Activated CD4-positive, alpha-beta T cell treated with anti-CD3 and anti-CD28 coated beads for 36 hours (primary cell): ENCODE data around the gene CISD2. TPM values are rescaled to one million over a fixed set of nuclear protein-coding genes. Genes with fewer than 3 reads are reported as not detected.
"Not testable (repeated sequence)": the region's sequence is repeated elsewhere in the genome, so short reads cannot be mapped to it uniquely, and the experiment has no call there.

Experiments
- ATAC-seq: fragments of 200-7000 bp; cut with Tn5 transposase; one replicate; pipeline ENCODE4 v1.10.0; 2021; ENCODE audit warnings: mild to moderate bottlenecking, moderate library complexity
- CTCF ChIA-PET: fragments of 350-600 bp; sonication (Branson Sonifier 250); formaldehyde crosslinking; loops from one replicate; lab custom pipeline; 2021; ENCODE audit warnings: antibody characterized with exemption; lab: Charles Lee
- POLR2A ChIA-PET: fragments of 350-600 bp; sonication (Branson Sonifier 250); formaldehyde crosslinking; loops from one replicate; lab custom pipeline; 2021; ENCODE audit warnings: antibody characterized with exemption, inconsistent platforms; lab: Charles Lee
- DNase-seq: peaks from one replicate; pipeline ENCODE4 v3.0.0-alpha.2; 2020
- H3K27ac Mint-ChIP-seq: one replicate; pipeline ENCODE4 v1.8.0; 2021; ENCODE audit warnings: mixed read lengths
- H3K27me3 Mint-ChIP-seq: one replicate; pipeline ENCODE4 v1.8.0; 2021; ENCODE audit warnings: mixed read lengths
- H3K36me3 Mint-ChIP-seq: one replicate; pipeline ENCODE4 v1.8.0; 2021; ENCODE audit warnings: low read depth, mixed read lengths
- H3K4me1 Mint-ChIP-seq: one replicate; pipeline ENCODE4 v1.8.0; 2021; ENCODE audit warnings: mixed read lengths
- H3K4me3 Mint-ChIP-seq: one replicate; pipeline ENCODE4 v1.8.0; 2021; ENCODE audit warnings: mild to moderate bottlenecking, moderate library complexity, mixed read lengths
- H3K9me3 Mint-ChIP-seq: one replicate; pipeline ENCODE4 v1.8.0; 2021; ENCODE audit warnings: low read depth, mixed read lengths
- intact Hi-C, 2 experiments: fragments of 100-400 bp; cut with DNase I in 1 of 2; cut with micrococcal nuclease in 1 of 2; formaldehyde crosslinking; loops; one replicate each; pipeline versions ENCODE4 v1.14.2 to v1.15.1; 2022 to 2024; cut with DNase I, micrococcal nuclease
- total RNA-seq, 2 experiments: library from RNA; stranded (reverse); gene quantifications; one replicate each; pipeline ENCODE4 v1.2.3, GENCODE V29; 2021

CISD2 gene
- total RNA-seq, 2 experiments from 2014 or later = 33.5 to 35.1 TPM

GRCh38 chr4:102869569-102870197 is 891 bp downstream of the CISD2 start:
- H3K36me3 Mint-ChIP-seq = peaks cover 47% of the 10 kb centered on the region
- DNase-seq = peak; percentile 72
- H3K4me1 Mint-ChIP-seq = peaks cover 53% of the 10 kb centered on the region
- H3K9me3 Mint-ChIP-seq = peaks cover 4% of the 10 kb centered on the region
- intact Hi-C loops = loop anchor here (1.0 to 5.0 kb wide), 11 partner anchors 41 to 524 kb away; partner anchors contain the start of genes SLC9B1 (in 2 of the 2), SLC9B2 (in 2 of the 2), CENPE (in 1 of the 2) and MANBA (in 1 of the 2)
- H3K4me3 Mint-ChIP-seq = peak overlapping the region; percentile 95
- H3K27me3 Mint-ChIP-seq = no peaks in the 10 kb centered on the region
- ChIA-PET POLR2A (interaction anchor here (0.5 to 3.7 kb wide), 6 partner anchors 43 to 59 kb away, joined by 3 to 106 read pairs (median 3); partner anchors contain the start of gene UBE2D3), CTCF (interaction anchor here (0.9 to 1.2 kb wide), 5 partner anchors 42 to 230 kb away, joined by 3 to 5 read pairs (median 3); partner anchors contain the start of genes BDH2 and UBE2D3)
- ATAC-seq = no peak
- peak overlapping the region; percentile 98 for H3K27ac Mint-ChIP-seq

- H3K36me3 Mint-ChIP-seq = peaks cover 51% of the 10 kb centered on the region
- no peaks in the 10 kb centered on the region for H3K27me3 Mint-ChIP-seq
- H3K4me3 Mint-ChIP-seq = no peak overlapping the region
- peaks cover 7% of the 10 kb centered on the region for H3K9me3 Mint-ChIP-seq
- H3K27ac Mint-ChIP-seq = peak overlapping the region; percentile 23
- POLR2A ChIA-PET = interaction anchor here (0.7 kb wide), 1 partner anchor 178 kb away, joined by 3 read pairs; no protein-coding TSS in a partner anchor
- ATAC-seq (no peak), DNase-seq (no peak)
- peaks cover 38% of the 10 kb centered on the region for H3K4me1 Mint-ChIP-seq
- intact Hi-C loops = no loop called here
- CTCF ChIA-PET = no interaction called here
Measured at GRCh38 chr4:102871772-102872171, 3.0 kb downstream of the CISD2 start.

- peaks cover 15% of the 10 kb centered on the region for H3K4me1 Mint-ChIP-seq
- intact Hi-C loops, ATAC-seq, CTCF ChIA-PET, POLR2A ChIA-PET, H3K27ac Mint-ChIP-seq, H3K4me3 Mint-ChIP-seq, DNase-seq, H3K27me3 Mint-ChIP-seq: not testable (repeated sequence)
- H3K36me3 Mint-ChIP-seq = peaks cover 54% of the 10 kb centered on the region
- peaks cover 11% of the 10 kb centered on the region for H3K9me3 Mint-ChIP-seq
Measured at GRCh38 chr4:102877477-102878106, 8.8 kb downstream of the CISD2 start.

- Mint-ChIP-seq H3K27ac (peak overlapping the region; percentile 39), H3K36me3 (peaks cover 52% of the 10 kb centered on the region), H3K4me1 (peaks cover 15% of the 10 kb centered on the region)
- H3K4me3 Mint-ChIP-seq, CTCF ChIA-PET, H3K27me3 Mint-ChIP-seq, H3K9me3 Mint-ChIP-seq, POLR2A ChIA-PET, intact Hi-C loops, DNase-seq, ATAC-seq: not testable (repeated sequence)
Measured at GRCh38 chr4:102878349-102878748, 9.6 kb downstream of the CISD2 start.

- POLR2A ChIA-PET = no interaction called here
- intact Hi-C loops = no loop called here
- CTCF ChIA-PET = interaction anchor here (0.6 kb wide), 1 partner anchor 171 kb away, joined by 3 read pairs; no protein-coding TSS in a partner anchor
- Mint-ChIP-seq H3K4me1 (peaks cover 17% of the 10 kb centered on the region), H3K36me3 (peaks cover 49% of the 10 kb centered on the region), H3K4me3 (no peak overlapping the region), H3K9me3 (peaks cover 7% of the 10 kb centered on the region), H3K27me3 (no peaks in the 10 kb centered on the region), H3K27ac (no peak overlapping the region)
- no peak for DNase-seq
- ATAC-seq = no peak
Measured at GRCh38 chr4:102878901-102879300, 10.1 kb downstream of the CISD2 start.

- ATAC-seq (no peak), DNase-seq (no peak)
- Mint-ChIP-seq H3K4me3 (no peak overlapping the region), H3K9me3 (peaks cover 7% of the 10 kb centered on the region), H3K4me1 (peaks cover 10% of the 10 kb centered on the region), H3K27ac (no peak overlapping the region), H3K36me3 (peaks cover 31% of the 10 kb centered on the region), H3K27me3 (no peaks in the 10 kb centered on the region)
- ChIA-PET POLR2A (no interaction called here), CTCF (no interaction called here)
- intact Hi-C loops = no loop called here
Measured at GRCh38 chr4:102881343-102881742, 12.6 kb downstream of the CISD2 start.

- H3K27ac Mint-ChIP-seq = no peak overlapping the region
- no peak for ATAC-seq
- peaks cover 20% of the 10 kb centered on the region for H3K36me3 Mint-ChIP-seq
- H3K4me3 Mint-ChIP-seq = no peak overlapping the region
- intact Hi-C loops = no loop called here
- ChIA-PET CTCF (no interaction called here), POLR2A (no interaction called here)
- H3K9me3 Mint-ChIP-seq = no peaks in the 10 kb centered on the region
- DNase-seq = no peak
- H3K4me1 Mint-ChIP-seq = peaks cover 10% of the 10 kb centered on the region
- no peaks in the 10 kb centered on the region for H3K27me3 Mint-ChIP-seq
Measured at GRCh38 chr4:102883278-102883677, 14.5 kb downstream of the CISD2 start.

- DNase-seq, H3K36me3 Mint-ChIP-seq, ATAC-seq, H3K27me3 Mint-ChIP-seq, intact Hi-C loops, CTCF ChIA-PET, H3K27ac Mint-ChIP-seq, POLR2A ChIA-PET, H3K9me3 Mint-ChIP-seq, H3K4me3 Mint-ChIP-seq: not testable (repeated sequence)
- peaks cover 18% of the 10 kb centered on the region for H3K4me1 Mint-ChIP-seq
Measured at GRCh38 chr4:102888570-102888969, 19.8 kb downstream of the CISD2 start.

GRCh38 chr4:102889866-102890265 is 21.1 kb downstream of the CISD2 start:
- CTCF ChIA-PET, intact Hi-C loops, H3K9me3 Mint-ChIP-seq, H3K27me3 Mint-ChIP-seq, H3K36me3 Mint-ChIP-seq, ATAC-seq, H3K4me3 Mint-ChIP-seq, DNase-seq: not testable (repeated sequence)
- POLR2A ChIA-PET = interaction anchor here (0.6 kb wide), 1 partner anchor 23 kb away, joined by 11 read pairs; no protein-coding TSS in a partner anchor
- H3K27ac Mint-ChIP-seq = peak overlapping the region; percentile 2
- H3K4me1 Mint-ChIP-seq = peaks cover 18% of the 10 kb centered on the region

- H3K9me3 Mint-ChIP-seq, POLR2A ChIA-PET: not testable (repeated sequence)
Measured at GRCh38 chr4:102896547-102896946, 27.8 kb downstream of the CISD2 start.

GRCh38 chr4:102897610-102898009 is 28.8 kb downstream of the CISD2 start:
- H3K36me3 Mint-ChIP-seq, H3K4me3 Mint-ChIP-seq, DNase-seq, CTCF ChIA-PET, POLR2A ChIA-PET, H3K27ac Mint-ChIP-seq, H3K4me1 Mint-ChIP-seq, H3K27me3 Mint-ChIP-seq, H3K9me3 Mint-ChIP-seq, ATAC-seq, intact Hi-C loops: not testable (repeated sequence)

More at GRCh38 chr4:102896547-102896946, 27.8 kb downstream of the CISD2 start:
- DNase-seq, CTCF ChIA-PET, intact Hi-C loops, H3K36me3 Mint-ChIP-seq, H3K27ac Mint-ChIP-seq, H3K4me1 Mint-ChIP-seq, H3K27me3 Mint-ChIP-seq, H3K4me3 Mint-ChIP-seq, ATAC-seq: not testable (repeated sequence)
